Left renal cortex interstitium (tissue), 4 donors: ENCODE data around the gene SORL1-AS1.

Experiments
- DNase-seq, 4 donors: peaks; one replicate each; pipeline ENCODE4 v3.0.0-alpha.2; 2013; ENCODE audit warnings: low read depth in 4 of 4, low spot score in 2 of 4, missing footprints in 1 of 4

The SORL1-AS1 gene

GRCh38 chr11:121453589-121454299 is 977 bp upstream of the SORL1-AS1 start:
- no peak for DNase-seq

DNA sequence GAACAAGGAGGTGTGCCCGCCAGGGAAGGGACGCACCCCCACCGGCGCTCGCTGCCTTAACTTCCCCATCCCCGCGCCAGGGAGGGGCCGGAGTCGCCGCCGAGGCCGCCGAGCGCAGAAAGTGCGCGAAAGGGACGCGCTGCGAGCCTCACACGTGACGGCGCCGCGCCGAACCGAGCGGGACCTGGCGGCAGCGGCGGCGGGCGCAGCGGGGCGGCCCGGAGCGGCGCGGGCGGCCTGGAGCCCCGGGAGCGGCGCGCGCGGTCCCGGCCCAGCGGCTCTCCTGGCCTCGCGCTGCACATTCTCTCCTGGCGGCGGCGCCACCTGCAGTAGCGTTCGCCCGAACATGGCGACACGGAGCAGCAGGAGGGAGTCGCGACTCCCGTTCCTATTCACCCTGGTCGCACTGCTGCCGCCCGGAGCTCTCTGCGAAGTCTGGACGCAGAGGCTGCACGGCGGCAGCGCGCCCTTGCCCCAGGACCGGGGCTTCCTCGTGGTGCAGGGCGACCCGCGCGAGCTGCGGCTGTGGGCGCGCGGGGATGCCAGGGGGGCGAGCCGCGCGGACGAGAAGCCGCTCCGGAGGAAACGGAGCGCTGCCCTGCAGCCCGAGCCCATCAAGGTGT is 670 bp downstream of the SORL1-AS1 start, which contains the start of gene SORL1:
TSS of gene SORL1 (plus strand) at position 329 of the 623 bp plus-strand sequence. CDS start at position 347, 18 bp downstream.
- peak in 2 of 4 donors; percentile 72 to 76 for DNase-seq

GRCh38 chr11:121451178-121451985 is 1.4 kb downstream of the SORL1-AS1 start:
- DNase-seq, result no peak

GRCh38 chr11:121450401-121450800 is 2.4 kb downstream of the SORL1-AS1 start:
- no peak for DNase-seq

GRCh38 chr11:121449626-121450025 is 3.1 kb downstream of the SORL1-AS1 start:
- no peak for DNase-seq

- DNase-seq, result no peak
These were observed 3.6 kb downstream of the SORL1-AS1 start for GRCh38 chr11:121449123-121449522.

DNA sequence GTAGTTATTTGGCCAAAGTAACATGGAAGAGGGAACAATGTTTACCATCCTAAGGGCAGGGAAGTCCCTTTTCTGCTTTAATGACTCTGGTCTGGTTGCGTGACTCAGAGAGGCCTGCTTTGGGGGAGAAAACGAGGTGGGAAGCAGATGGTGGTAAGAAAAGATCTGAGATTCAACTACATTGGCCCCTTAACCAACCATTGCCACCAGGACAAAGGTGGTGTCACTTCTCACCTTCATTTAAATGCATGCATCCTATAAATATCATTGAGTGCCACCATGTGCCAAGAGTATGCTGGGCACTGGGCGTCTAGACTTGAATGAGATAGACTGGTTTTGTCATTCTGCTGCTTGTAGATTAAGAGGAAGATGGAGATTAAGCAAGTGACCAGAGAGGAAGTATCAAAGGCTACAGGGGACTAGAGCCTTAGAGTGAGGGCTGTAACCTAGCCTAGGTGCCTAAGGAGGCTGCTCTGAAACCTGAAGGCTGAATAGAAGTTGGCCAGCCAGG is 4.3 kb downstream of the SORL1-AS1 start:
- no peak for DNase-seq

GRCh38 chr11:121448011-121448410 is 4.8 kb downstream of the SORL1-AS1 start:
- no peak for DNase-seq

DNA sequence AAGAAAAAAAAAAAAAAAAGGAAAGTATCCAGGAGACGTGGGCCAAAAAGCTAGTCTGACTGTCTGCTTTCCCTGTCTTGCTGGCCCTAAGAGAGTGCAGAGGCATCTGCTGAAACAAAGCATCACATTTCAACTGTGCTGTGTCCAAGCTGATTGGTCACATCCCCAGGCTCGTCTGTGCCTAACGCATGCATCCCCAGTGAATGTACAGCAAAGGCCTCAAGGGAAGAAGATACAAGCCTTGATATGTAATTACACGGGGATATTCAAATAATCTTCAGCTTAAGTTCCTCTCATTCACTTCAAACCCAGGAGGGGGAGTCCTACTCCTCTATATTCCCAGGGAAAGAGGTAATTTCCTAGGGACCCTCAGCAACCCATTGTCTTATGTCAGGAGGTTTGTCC is 6.0 kb downstream of the SORL1-AS1 start:
- no peak for DNase-seq

DNA sequence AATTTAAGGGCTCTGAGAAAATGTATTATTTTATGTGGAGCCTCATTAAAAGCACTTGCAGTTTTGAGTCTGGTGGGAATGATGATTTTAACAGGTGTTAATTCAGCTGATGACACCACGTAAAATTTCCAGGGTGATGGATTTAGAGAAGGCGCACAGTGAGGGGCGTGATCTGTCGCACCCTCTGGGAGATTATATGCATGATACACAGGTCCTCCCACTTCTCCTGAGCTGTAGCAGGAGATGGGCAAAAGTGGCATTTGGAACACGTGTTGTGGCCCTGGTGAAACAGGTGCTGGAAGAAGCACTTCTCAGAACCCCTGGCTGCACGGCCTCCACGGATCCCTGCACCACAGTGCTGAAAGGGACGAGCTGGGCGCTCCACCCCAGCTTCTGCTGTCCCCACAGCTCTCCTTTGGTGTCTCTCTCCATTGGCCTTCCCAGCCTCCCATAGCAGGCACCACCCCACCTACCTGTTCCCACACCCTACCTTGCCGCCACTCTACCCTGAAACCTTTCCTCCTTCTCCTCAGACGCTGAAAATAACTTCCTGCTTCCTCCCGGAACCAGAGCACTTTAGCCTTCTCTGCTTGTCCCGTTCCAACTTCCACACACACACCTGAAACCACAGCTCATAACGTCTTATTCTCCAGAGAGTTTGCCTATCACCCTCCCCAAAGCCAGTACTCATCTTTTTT is 7.5 kb downstream of the SORL1-AS1 start:
- no peak for DNase-seq

- no peak for DNase-seq
These were observed 8.2 kb downstream of the SORL1-AS1 start for GRCh38 chr11:121444526-121444925.

- no peak for DNase-seq
These were observed 9.0 kb downstream of the SORL1-AS1 start for GRCh38 chr11:121443688-121444275.

GRCh38 chr11:121441521-121441920 is 11.2 kb downstream of the SORL1-AS1 start:
- DNase-seq, result no peak

- no peak for DNase-seq
These were observed 13.0 kb downstream of the SORL1-AS1 start for GRCh38 chr11:121439759-121440158.

DNA sequence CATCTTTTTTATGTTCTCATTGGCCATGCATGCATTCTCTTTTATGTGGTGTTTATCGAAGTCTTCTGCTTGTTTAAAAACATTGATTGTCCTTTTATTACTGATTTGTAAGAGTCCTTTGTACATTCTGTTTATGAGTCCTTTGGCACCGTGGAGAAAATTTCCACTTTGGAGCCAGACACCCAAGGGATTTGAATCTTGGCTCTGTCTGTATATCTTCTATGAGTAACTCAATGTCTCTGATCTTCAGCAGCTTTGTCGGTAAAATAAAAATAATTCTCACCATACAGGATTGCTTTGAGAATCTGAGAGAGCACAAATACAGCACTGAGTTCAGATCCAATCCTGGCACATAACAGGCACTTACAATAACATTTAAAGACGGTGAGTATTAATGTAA is 13.4 kb downstream of the SORL1-AS1 start:
- DNase-seq, result no peak

DNA sequence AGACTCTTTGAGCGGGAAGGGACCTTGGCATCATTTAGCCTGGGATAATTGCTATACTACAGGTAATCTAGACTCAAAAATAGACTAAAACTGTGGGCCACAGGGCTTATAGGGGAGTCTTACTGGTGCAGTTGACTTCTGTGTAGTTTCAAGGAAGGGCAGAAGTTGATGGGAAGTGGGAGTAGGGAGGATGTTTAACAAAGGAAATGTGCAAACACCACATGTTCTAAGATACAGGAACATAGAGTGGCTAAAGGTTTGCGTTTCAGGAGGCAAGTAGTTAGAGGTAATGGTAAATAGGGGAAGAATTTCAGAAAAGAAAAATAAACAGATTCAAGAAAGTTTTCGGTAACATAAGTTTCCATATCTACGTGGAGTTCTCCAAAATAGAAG is 15.1 kb downstream of the SORL1-AS1 start:
- DNase-seq, result no peak

DNA sequence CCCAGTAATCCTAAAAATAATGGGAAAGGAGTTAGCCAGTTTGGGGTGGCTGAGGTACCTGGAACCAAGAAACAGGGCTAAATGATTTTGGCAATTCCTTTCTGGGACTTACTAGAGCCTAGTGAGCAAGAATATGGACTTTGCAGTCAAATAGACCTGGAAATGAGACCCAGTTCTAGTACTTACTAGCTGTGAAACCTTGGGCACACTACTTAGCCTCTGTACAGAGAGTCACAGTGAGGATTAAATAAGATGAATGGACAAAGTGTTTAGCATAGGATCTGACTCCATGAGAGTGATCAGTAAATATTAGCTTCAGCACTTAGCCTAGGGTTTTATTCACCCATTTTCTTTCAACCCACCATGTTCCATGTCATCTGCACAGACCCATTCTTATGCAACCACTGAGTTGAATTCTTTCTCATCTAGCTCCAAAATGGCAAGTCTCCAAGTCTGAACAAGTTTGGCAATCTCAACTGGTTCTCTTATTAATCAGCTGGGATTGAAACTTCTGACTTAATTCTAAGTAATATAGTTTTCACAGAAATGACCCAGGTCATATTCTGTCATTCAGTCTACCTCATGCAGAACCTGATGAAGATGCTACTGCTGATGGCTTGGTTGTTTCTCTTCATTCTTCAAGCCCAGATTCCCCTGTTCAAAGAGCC is 15.6 kb downstream of the SORL1-AS1 start:
- DNase-seq, result no peak

GRCh38 chr11:121435551-121436511 is 16.9 kb downstream of the SORL1-AS1 start:
- DNase-seq, result no peak

DNA sequence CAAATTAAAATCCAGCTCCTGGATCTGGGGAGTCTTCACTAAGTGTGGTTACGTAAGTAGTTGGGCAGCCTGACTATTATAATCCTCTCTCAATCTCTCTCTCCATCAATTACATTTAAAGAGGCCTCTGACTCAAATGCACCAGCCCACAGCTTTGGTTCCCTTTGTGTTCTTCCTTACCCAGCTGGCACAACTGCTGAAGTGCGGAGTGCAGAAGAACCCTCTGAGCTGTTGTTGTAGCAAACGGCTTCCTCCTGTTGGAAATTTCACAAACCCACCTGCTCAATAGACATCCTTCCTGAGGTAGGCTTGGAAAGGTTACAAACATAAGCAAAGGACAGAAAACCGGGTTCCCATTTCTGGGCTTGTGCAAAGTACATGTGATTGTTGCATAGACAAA is 17.6 kb downstream of the SORL1-AS1 start:
- no peak for DNase-seq
